HepG2 (cell line): Measurements from ENCODE around the gene PLK2. TPM values are rescaled to one million over a fixed set of nuclear protein-coding genes. Genes with fewer than 3 reads are reported as not detected.

Experiments used
- ATF7 ChIP-seq, 2 experiments: fragments of 450-650 bp in 1 of 2; sonication (generic) in 1 of 2; formaldehyde crosslinking in 1 of 2; IDR thresholded peaks; 2 replicates each; pipeline versions ENCODE4 v1.4.0 to v1.6.1; 2016 to 2020; ENCODE audit warnings: antibody characterized with exemption in 1 of 2, mild to moderate bottlenecking in 1 of 2, missing genetic modification reagents in 1 of 2
- GLI4 ChIP-seq: sonication (generic); formaldehyde crosslinking; IDR thresholded peaks from 2 replicates; pipeline ENCODE4 v1.5.1; 2020; ENCODE audit warnings: missing genetic modification reagents, mild to moderate bottlenecking, moderate library complexity, borderline replicate concordance
- HNRNPUL1 ChIP-seq: fragments of 200-400 bp; formaldehyde crosslinking; IDR thresholded peaks from 2 replicates; pipeline ENCODE4 v1.6.1; 2017; ENCODE audit warnings: low read depth, mild to moderate bottlenecking, low read length, moderate library complexity
- IRF2 ChIP-seq: IDR thresholded peaks from 2 replicates; pipeline ENCODE4 v1.6.1; 2018; ENCODE audit warnings: missing genetic modification reagents, missing compliant biosample characterization
- ISL2 ChIP-seq: sonication (generic); formaldehyde crosslinking; IDR thresholded peaks from 2 replicates; pipeline ENCODE4 v1.5.0; 2020; ENCODE audit warnings: missing genetic modification reagents
- KLF16 ChIP-seq, 2 experiments: sonication (generic) in 1 of 2; formaldehyde crosslinking in 1 of 2; IDR thresholded peaks; 2 replicates each; pipeline versions ENCODE4 v1.6.1 to v1.8.0; 2016 to 2023; ENCODE audit warnings: missing genetic modification reagents in 2 of 2, missing compliant biosample characterization in 1 of 2
- MED8 ChIP-seq: sonication (generic); formaldehyde crosslinking; IDR thresholded peaks from 2 replicates; pipeline ENCODE4 v1.8.1; 2023; ENCODE audit warnings: mild to moderate bottlenecking, missing genetic modification reagents; ENCODE audit not compliant: insufficient replicate concordance
- REL ChIP-seq: sonication (generic); formaldehyde crosslinking; conservative IDR thresholded peaks from 2 replicates; pipeline ENCODE4 v1.8.0; 2022; ENCODE audit warnings: mild to moderate bottlenecking, missing genetic modification reagents, moderate library complexity
- REXO4 ChIP-seq: sonication (generic); formaldehyde crosslinking; IDR thresholded peaks from 2 replicates; pipeline ENCODE4 v1.8.0; 2022; ENCODE audit warnings: missing genetic modification reagents, mild to moderate bottlenecking, borderline replicate concordance
- SALL2 ChIP-seq: sonication (generic); formaldehyde crosslinking; IDR thresholded peaks from 2 replicates; pipeline ENCODE4 v1.8.1; 2023; ENCODE audit warnings: mild to moderate bottlenecking, missing genetic modification reagents, inconsistent platforms
- SPEN ChIP-seq: sonication (generic); formaldehyde crosslinking; IDR thresholded peaks from 2 replicates; pipeline ENCODE4 v1.5.1; 2020; ENCODE audit warnings: low read depth, mild to moderate bottlenecking, missing genetic modification reagents
- SRY ChIP-seq: sonication (generic); formaldehyde crosslinking; IDR thresholded peaks from 2 replicates; pipeline ENCODE4 v1.8.0; 2022; ENCODE audit warnings: mild to moderate bottlenecking, missing genetic modification reagents
- YY1 ChIP-seq: IDR thresholded peaks from 2 replicates; pipeline ENCODE4 v1.6.1; 2011; ENCODE audit warnings: low read length, low read depth, moderate library complexity, mild to moderate bottlenecking; ENCODE audit not compliant: insufficient read depth, insufficient replicate concordance
- ZFAT ChIP-seq: sonication (generic); formaldehyde crosslinking; conservative IDR thresholded peaks from 2 replicates; pipeline ENCODE4 v1.8.1; 2023; ENCODE audit warnings: missing genetic modification reagents, inconsistent platforms
- ZNF282 ChIP-seq: fragments of 450-650 bp; IDR thresholded peaks from 2 replicates; pipeline ENCODE4 v1.6.1; 2018; ENCODE audit not compliant: partially characterized antibody
- ZNF549 ChIP-seq: sonication (generic); formaldehyde crosslinking; IDR thresholded peaks from 2 replicates; pipeline ENCODE4 v1.5.0; 2020; ENCODE audit warnings: missing genetic modification reagents
- ZNF772 ChIP-seq: sonication (generic); formaldehyde crosslinking; IDR thresholded peaks from 2 replicates; pipeline ENCODE4 v1.5.0; 2020; ENCODE audit warnings: mild to moderate bottlenecking, missing genetic modification reagents
- ZNF776 ChIP-seq: sonication (generic); formaldehyde crosslinking; IDR thresholded peaks from 2 replicates; pipeline ENCODE4 v1.4.0; 2020; ENCODE audit warnings: mild to moderate bottlenecking, missing genetic modification reagents
- polyA plus RNA-seq, 8 experiments: library from polyadenylated mRNA; depleted of rRNA in 3 of 8; stranded (reverse) in 7 of 8; unstranded in 1 of 8; fragments of >200 nt; fragmentation: Illumina TruSeq in 4 of 8; extraction: Trizol in 4 of 8; gene quantifications; 2 replicates each; pipeline versions ENCODE4 v1.2.1 to v1.2.3, GENCODE V29; 2011 to 2016; ENCODE audit warnings: low read depth in 4 of 8, missing spikeins in 1 of 8, mixed read lengths in 1 of 8; ENCODE audit not compliant: insufficient read depth in 1 of 8
- total RNA-seq, 5 experiments: library from RNA; depleted of rRNA; stranded (reverse); fragments of >200 nt; fragmentation: Illumina TruSeq; extraction: Trizol; gene quantifications; 2 replicates each; pipeline ENCODE4 v1.2.3, GENCODE V29; 2016; ENCODE audit warnings: low read depth in 1 of 5
- TF ChIP-seq, protein P1 (sequence below): sonication (generic); formaldehyde crosslinking; IDR thresholded peaks from 2 replicates; pipeline ENCODE4 v1.4.0; 2020; ENCODE audit warnings: missing genetic modification reagents
- TF ChIP-seq, protein P2 (sequence below): IDR thresholded peaks from 2 replicates; pipeline ENCODE4 v1.6.1; 2012; ENCODE audit warnings: inconsistent platforms
- TF ChIP-seq, protein P3 (sequence below): sonication (generic); formaldehyde crosslinking; IDR thresholded peaks from 2 replicates; pipeline ENCODE4 v1.5.1; 2020; ENCODE audit warnings: mild to moderate bottlenecking, missing genetic modification reagents, moderate library complexity
- TF ChIP-seq, protein P4 (sequence below): fragments of 450-650 bp; IDR thresholded peaks from 2 replicates; pipeline ENCODE4 v1.6.1; 2016

The PLK2 gene
- total and polyA plus RNA-seq, 2 of the 13 experiments (the other 11 are each of a cell fraction or from before 2014, with no cell fraction given) = 9.6 to 29.6 TPM

DNA sequence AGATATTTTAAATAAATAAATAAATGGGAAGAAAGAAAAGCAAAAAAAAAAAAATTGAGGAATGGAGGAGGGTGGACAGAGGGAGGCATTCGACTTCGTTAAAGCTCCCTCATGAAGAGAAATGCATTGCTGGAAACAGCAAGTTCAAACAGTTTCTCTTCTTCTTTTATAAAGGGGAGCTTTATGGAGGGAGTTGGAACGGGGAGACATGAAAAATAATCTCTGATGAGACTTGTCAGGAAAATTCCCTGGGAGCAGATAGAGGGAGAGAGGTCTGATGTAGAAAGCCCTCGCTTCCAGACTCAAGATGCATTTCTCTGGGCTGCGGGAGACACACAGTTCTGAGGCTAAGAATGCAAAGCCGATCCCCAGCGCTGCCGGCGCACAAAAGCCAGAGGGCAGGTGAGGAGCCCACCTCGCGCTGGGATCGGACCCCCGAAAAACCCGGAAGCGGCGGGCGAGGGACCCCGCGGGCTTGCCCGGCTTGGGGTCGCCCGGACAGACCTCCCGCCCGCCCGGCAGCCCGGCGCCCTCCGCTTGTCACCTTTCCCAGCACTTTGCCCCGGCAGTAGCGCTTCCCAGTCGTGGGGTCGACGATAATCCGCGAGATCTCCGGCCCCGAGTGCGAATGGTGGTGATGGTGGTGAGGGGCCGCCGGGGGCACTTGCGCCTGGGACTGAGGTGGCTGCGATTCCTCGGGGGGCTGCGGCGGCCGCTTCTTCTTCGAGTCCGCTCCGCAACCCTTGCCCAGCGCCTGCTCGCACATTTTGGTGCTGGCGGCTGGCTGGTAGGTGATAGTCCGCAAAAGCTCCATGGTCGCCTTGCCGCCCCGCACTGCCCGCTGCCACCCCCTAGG, 512 bp downstream of the PLK2 start (continued):
- TF ChIP-seq, protein P1, sequence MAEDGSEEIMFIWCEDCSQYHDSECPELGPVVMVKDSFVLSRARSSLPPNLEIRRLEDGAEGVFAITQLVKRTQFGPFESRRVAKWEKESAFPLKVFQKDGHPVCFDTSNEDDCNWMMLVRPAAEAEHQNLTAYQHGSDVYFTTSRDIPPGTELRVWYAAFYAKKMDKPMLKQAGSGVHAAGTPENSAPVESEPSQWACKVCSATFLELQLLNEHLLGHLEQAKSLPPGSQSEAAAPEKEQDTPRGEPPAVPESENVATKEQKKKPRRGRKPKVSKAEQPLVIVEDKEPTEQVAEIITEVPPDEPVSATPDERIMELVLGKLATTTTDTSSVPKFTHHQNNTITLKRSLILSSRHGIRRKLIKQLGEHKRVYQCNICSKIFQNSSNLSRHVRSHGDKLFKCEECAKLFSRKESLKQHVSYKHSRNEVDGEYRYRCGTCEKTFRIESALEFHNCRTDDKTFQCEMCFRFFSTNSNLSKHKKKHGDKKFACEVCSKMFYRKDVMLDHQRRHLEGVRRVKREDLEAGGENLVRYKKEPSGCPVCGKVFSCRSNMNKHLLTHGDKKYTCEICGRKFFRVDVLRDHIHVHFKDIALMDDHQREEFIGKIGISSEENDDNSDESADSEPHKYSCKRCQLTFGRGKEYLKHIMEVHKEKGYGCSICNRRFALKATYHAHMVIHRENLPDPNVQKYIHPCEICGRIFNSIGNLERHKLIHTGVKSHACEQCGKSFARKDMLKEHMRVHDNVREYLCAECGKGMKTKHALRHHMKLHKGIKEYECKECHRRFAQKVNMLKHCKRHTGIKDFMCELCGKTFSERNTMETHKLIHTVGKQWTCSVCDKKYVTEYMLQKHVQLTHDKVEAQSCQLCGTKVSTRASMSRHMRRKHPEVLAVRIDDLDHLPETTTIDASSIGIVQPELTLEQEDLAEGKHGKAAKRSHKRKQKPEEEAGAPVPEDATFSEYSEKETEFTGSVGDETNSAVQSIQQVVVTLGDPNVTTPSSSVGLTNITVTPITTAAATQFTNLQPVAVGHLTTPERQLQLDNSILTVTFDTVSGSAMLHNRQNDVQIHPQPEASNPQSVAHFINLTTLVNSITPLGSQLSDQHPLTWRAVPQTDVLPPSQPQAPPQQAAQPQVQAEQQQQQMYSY (CRISPR knock-in tag) = 0 out of 2 replicates have a peak, but pooled peaks have one; percentile 5
- TF ChIP-seq KLF16 (CRISPR knock-in tag; IDR thresholded peaks at IDR 0.05) (no peak), ZNF776 (peak; percentile 32; the same call in 1 of the 2 replicates), ZNF549 (no peak), SALL2 (CRISPR knock-in tag) (0 out of 2 replicates have a peak, but pooled peaks have one; percentile 25), ZNF282 (no peak), ISL2 (0 out of 2 replicates have a peak, but pooled peaks have one; percentile 6), YY1 (no peak), GLI4 (no peak), MED8 (no peak), IRF2 (CRISPR knock-in tag) (no peak), ATF7 (IDR thresholded peaks at IDR 0.05) (no peak), ATF7 (CRISPR knock-in tag; IDR thresholded peaks at IDR 0.05) (no peak), REXO4 (CRISPR knock-in tag) (no peak), SRY (CRISPR knock-in tag) (0 out of 2 replicates have a peak, but pooled peaks have one; percentile 27), ZNF772 (no peak), REL (CRISPR knock-in tag) (no peak), ZFAT (CRISPR knock-in tag) (no peak), HNRNPUL1 (no peak), SPEN (no peak)
- TF ChIP-seq, protein P2, sequence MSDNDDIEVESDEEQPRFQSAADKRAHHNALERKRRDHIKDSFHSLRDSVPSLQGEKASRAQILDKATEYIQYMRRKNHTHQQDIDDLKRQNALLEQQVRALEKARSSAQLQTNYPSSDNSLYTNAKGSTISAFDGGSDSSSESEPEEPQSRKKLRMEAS = no peak
- TF ChIP-seq, protein P3, sequence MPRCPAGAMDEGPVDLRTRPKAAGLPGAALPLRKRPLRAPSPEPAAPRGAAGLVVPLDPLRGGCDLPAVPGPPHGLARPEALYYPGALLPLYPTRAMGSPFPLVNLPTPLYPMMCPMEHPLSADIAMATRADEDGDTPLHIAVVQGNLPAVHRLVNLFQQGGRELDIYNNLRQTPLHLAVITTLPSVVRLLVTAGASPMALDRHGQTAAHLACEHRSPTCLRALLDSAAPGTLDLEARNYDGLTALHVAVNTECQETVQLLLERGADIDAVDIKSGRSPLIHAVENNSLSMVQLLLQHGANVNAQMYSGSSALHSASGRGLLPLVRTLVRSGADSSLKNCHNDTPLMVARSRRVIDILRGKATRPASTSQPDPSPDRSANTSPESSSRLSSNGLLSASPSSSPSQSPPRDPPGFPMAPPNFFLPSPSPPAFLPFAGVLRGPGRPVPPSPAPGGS (CRISPR knock-in tag) = no peak
- TF ChIP-seq, protein P4, sequence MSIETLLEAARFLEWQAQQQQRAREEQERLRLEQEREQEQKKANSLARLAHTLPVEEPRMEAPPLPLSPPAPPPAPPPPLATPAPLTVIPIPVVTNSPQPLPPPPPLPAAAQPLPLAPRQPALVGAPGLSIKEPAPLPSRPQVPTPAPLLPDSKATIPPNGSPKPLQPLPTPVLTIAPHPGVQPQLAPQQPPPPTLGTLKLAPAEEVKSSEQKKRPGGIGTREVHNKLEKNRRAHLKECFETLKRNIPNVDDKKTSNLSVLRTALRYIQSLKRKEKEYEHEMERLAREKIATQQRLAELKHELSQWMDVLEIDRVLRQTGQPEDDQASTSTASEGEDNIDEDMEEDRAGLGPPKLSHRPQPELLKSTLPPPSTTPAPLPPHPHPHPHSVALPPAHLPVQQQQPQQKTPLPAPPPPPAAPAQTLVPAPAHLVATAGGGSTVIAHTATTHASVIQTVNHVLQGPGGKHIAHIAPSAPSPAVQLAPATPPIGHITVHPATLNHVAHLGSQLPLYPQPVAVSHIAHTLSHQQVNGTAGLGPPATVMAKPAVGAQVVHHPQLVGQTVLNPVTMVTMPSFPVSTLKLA = no peak
